ENCODE results near the gene ARHGAP10.

- TF ChIP-seq RAD21 (IDR thresholded peaks at IDR 0.05; ENCODE audit: low read depth) (no peak), TAF1 (IDR thresholded peaks at IDR 0.05; ENCODE audit: low read depth) (no peak), TCF12 (IDR thresholded peaks at IDR 0.05; ENCODE audit: low read depth) (no peak), EGR1 (IDR thresholded peaks at IDR 0.05) (no peak), EP300 (IDR thresholded peaks at IDR 0.05; ENCODE audit: borderline replicate concordance) (no peak), MAX (IDR thresholded peaks at IDR 0.05) (no peak), CREB1 (IDR thresholded peaks at IDR 0.05; ENCODE audit: low read depth) (no peak), YY1 (IDR thresholded peaks at IDR 0.05; ENCODE audit: low read depth) (no peak), REST (IDR thresholded peaks at IDR 0.05; ENCODE audit: low read depth) (no peak), TEAD4 (IDR thresholded peaks at IDR 0.05) (no peak), CEBPB (IDR thresholded peaks at IDR 0.05) (no peak), USF1 (IDR thresholded peaks at IDR 0.05) (no peak), FOXM1 (IDR thresholded peaks at IDR 0.05; ENCODE audit: borderline replicate concordance, low read depth) (no peak)
Measured at GRCh38 chr4:147789596-147789995, 57.7 kb downstream of the ARHGAP10 start.
